GM19099 (cell line): ENCODE data around the gene HECTD4.
A peak's percentile ranks its signal among the peaks of the same experiment; 100 is the strongest.

Source experiments
- POLR2A ChIP-seq: IDR thresholded peaks from 3 replicates; pipeline ENCODE4 v1.6.1; 2011; ENCODE audit warnings: low read depth; ENCODE audit not compliant: insufficient read length; ENCODE audit errors: extremely low read depth

Gene HECTD4

DNA sequence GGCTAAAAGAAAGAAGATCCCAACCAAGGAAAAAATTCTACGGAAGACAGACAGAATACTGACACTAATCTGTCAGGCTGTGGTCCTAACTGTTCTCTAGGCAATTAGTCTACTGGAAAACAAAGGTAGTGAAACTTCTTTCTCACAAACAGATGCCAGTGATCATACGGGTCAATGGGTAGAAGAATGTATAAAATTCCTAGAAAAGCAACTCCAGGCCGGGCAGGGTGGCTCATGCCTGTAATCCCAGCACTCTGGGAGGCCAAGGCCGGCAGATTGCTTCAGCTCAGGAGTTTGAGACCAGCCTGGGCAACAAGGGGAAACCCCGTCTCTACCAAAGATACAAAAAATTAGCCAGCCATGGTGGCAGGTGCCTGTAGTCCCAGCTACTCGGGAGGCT lies 64.8 kb downstream of the HECTD4 start:
- no peak for TF ChIP-seq POLR2A

DNA sequence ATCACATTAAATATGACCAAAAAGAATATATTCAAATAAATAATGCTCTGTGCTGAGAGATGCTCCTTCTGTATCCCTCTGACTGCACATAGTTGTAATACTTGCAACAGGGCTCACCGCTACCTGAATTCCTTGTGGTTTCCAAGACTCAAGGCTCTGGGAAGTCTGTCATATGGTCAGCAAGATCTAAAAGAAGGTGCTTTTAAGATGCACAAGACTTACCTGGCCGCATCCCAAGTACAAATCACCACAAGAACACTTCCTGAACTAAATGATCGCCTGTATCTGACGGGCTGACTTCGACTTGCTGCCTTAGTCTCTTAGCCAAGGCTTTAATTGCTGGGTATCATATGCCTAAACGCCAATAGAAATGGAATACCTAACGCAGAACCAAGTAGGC lies 67.2 kb downstream of the HECTD4 start:
- TF ChIP-seq POLR2A = no peak

DNA sequence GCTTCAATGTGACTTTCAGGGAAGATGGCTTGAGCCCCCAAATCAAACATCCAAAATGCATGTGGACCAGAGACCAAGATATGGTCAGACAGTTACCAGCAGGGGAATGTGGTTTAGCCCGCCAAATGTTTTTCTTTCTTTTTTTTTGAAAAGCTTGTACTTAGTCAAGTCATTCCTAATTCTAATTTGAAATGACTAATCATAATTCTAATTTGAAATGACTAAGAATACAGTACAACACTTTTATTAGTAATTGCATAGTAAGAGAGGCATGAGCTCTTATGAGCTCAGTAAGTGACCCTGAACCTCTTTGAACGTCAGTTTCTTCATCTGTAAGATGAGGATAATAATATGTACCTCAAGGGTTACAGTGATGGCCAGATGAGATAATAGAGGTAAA lies 72.4 kb downstream of the HECTD4 start:
- TF ChIP-seq POLR2A = no peak

DNA sequence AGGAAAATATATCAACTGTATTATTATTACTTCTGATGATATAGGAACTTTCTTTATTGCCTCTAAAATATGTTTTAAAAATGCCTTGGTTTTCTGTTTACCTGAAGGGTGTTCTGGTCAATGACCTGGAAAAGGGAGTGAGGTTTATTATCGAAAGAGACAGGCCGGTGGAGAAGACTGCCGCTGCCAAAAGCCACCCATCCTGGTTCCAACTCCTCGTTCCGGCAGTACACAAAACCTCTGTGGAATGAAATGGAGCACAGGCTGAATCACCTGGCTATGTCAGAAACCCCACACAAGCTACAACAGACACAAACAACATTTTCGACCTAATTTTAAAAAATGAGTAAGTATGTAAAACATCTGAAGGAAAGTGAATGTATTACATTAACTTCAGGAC lies 73.6 kb downstream of the HECTD4 start:
- TF ChIP-seq POLR2A = no peak

DNA sequence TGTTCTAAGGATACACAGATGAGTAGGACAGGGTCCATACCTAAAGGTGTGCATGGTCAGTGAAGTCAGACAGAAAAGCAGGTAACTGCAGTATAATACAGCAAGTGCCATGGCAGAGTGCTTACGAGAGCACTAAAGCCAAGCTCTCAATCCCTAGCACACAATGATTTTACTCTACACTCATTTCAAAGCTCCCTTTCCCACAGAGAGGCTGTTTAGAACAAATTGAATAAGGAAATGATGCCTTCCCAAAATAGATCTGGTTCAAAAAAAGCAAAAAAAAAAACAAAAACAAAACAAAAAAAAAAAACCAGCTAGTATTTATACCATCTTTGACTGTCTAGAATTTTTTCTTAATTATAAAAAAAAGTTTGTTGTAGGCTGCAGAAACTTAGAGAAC lies 74.1 kb downstream of the HECTD4 start:
- TF ChIP-seq POLR2A = no peak

DNA sequence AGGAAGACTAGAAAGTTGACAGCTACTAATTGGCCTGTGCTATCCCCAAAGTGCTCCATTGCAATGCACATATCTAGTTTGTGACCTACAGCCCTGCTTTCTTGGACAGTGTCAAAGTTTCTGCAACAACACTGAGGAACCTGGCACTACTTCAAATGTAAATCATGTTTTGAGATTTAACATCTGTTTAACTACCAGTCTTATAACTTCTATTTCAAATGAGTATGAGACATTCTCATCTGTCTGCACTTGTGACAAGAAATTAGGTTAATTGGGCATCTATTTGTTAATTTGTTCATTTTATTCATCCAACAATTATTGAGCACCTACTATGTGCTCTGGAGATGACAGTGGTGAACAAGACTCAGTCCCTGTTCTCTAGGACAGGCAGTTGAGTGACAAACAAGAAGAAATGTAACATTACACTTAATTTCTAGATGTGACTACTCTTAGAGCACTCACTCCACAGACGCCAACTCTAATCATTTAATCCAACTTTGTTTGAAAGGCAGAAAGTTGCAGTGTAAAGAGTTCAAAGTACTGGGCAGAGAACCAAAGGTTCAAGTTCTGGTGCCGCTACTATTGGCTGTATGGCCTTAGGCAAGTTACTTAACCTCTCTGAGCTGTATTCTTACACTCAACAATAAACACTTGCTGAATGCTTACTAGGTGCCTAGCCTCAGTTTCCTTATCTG lies 74.8 kb downstream of the HECTD4 start:
- TF ChIP-seq POLR2A = no peak

DNA sequence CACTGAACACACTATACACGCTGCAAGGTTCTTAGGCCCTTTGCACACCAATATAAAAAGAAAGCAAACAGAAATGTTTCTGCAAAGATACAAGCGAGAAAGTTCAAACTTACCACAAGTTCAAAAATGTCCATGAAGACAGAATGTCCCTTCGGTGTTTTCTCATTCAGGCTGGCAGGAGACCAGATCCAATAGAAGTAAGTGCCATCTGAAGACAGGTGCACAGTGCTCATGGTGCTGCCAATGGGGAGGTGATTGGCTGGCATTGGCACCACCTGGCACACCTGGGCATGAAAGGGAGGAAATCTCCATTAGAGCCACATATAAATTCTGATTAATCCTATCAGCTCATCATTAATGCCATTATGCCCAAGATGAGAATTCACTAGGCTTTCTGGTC lies 76.3 kb downstream of the HECTD4 start:
- no peak for TF ChIP-seq POLR2A

DNA sequence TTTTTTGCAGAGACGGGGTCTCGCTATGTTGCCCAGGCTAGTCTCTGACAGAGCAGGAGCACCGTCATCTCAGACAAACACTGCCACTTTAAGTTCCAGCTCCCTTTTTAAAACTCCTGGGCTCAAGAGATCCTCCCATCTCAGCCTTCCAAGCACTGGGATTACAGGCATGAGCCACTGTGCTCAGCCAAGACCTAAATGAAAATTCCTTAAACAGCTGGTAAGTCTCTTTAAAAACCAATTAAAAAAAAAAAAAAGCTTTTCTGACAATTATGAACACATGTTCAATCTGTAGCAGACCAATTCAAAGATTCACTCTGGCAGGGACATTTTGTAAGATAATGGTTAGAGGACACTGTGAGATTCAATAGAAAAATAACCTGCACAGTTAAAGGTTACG lies 77.8 kb downstream of the HECTD4 start:
- TF ChIP-seq POLR2A = no peak

DNA sequence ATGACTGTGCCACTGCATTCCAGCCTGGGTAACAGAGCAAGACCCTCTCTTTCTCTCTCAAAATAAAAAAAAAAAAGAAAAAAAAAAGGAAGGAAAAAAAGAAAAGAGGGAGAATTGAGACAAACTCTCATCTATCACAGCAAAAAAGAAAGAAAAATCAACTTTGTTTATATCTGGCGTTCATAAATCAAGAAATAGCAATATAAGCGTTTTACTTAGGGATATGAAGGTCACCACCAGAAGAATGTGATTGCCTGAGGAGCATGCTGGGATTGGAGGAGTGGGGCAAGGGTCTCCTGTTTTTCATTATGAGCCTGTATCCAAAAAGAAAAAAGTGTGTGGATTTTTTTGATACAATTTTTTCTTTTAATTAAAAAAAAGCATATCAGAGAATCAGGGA lies 78.4 kb downstream of the HECTD4 start:
- no peak for TF ChIP-seq POLR2A

DNA sequence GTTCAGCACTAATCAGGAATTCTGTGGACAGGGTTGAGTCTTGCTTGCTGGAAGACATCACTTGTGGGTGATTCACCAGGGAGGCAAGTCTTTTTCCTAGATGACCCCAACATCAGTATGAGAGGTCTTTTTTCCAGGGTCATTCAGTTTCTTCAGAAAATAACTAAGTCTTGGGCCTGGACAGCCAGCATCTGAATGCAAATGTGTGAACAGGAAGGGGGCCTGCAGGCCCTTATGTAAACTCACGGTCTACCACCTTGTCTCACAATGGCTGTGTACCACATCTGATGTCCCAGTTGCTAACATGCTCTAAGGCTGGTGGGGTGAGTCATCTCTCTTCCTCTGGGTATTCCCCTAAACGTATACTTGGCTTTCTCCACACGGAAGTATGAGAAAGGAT lies 79.2 kb downstream of the HECTD4 start:
- peak; percentile 41 for TF ChIP-seq POLR2A

DNA sequence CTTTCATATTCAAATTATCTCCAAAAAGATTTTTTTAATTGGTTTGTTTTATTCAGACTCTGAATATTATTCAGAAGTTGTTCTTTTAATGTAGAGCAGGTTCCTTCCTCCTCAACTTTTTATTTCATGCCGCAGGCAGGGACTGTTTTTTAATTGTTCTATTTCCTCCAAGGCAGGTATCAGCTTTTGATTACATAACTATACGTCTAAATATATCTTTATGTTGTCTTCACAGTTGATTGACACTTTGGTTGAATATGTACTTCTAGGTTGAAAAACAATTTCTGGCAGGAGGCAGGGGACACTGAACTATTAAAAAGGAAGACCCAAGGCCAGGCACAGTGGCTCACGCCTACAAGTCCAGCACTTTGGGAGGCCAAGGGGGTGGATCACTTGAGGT lies 82.5 kb downstream of the HECTD4 start:
- no peak for TF ChIP-seq POLR2A

DNA sequence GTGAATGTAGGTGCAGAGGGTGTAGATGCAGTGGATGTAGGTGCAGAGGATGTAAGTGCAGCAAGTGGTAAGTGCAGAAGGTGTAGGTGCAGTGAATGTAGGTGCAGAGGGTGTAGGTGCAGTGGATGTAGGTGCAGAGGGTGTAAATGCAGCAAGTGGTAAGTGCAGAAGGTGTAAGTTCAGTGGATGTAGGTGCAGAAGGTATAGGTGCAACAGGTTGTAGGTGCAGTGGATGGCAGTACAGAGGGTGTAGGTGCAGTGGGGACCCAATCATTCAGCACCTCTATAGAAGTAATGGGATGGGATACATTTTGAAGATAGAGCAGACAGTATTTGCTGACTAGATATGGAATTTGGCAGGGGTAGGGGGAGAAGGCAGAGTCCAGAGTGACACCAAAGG lies 85.0 kb downstream of the HECTD4 start:
- TF ChIP-seq POLR2A = no peak

DNA sequence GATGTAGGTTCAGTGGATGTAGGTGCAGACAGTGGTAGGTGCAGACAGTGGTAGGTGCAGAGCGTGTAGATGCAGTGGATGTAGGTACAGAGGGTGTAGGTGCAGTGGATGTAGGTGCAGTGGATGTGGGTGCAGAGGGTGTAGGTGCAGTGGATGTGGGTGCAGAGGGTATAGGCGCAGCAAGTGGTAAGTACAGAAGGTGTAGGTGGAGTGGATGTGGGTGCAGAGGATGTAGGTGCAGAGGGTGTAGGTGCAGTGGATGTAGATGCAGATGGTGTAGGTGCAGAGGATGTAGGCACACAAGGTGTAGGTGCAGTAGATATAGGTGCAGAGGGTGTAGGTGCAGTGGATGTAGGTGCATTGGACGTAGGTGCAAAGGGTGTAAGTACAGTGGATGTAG lies 86.0 kb downstream of the HECTD4 start:
- TF ChIP-seq POLR2A = no peak

DNA sequence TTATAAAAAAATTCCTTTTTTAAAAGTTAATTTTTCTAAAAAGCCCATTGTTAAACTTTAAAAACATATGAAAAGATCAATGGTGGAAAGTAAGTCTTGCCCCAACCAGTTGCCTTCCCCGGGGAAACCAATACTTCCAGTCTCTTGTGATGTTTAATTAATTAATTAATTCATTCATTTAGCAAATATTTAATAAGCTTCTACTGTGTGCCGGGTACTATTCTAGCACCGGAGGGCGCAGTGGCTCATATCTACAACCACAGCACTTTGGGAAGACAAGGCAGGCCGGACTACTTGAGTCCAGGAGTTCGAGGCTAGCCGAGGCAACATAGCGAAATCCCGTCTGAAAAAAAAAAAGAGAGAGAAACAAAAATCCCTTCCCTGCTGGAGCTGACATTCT lies 87.4 kb downstream of the HECTD4 start:
- TF ChIP-seq POLR2A = no peak

DNA sequence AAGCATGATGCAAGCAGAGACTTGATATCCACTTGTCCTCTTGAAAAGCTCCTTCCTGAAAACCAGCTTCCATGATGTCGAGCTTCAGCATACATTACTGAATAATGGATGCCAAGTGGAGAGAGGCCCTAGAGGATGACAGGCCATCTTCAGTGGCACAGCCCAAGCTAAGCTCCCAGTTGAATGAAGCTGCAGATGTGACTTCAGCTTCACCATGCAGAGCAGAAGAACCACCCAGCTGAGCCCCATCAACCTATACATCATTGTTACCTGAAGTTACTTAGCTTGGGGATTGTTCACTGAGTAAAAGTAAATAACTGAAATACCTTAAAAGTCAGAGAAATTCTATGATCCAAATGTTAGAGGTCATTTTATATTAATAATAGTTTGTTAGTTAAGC lies 93.6 kb downstream of the HECTD4 start:
- TF ChIP-seq POLR2A = no peak

DNA sequence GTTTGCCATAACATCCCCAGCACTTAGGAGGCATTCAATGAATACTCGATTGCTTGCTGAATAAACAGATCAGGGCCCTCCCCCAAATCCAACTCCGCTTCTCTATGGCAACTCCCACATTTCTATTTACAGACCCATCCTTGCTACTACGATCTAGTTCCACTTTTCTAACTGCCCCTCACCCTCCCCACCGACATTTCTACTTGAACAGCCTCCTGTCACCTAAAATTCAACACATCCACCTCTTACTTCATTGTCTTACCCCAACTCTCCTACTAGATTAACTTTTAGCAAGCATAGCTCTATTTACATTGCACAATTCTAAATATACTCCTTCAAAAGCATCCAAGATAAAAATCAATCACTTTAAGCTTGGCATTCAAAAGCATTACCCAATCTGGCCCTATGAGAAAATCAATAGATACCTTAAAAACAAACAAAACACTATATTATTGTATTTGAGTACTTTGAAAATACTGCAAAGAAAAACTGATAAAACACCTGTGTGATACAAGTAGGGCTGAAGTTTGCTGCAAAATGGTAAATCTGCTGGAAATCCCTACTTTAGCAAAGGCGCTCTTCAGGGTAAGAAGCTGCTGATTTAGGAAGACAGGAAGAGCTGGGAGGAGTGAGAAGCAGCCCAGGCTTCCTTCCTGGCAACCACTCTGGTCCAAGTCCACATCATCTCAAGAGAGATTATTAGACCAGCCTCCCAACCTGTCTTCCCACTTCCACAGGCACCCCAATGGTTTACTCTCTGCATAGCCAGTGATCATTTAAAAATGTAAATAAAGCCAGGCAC lies 96.4 kb downstream of the HECTD4 start:
- TF ChIP-seq POLR2A = no peak
